ENCODE results near the gene TBX10.

DNA sequence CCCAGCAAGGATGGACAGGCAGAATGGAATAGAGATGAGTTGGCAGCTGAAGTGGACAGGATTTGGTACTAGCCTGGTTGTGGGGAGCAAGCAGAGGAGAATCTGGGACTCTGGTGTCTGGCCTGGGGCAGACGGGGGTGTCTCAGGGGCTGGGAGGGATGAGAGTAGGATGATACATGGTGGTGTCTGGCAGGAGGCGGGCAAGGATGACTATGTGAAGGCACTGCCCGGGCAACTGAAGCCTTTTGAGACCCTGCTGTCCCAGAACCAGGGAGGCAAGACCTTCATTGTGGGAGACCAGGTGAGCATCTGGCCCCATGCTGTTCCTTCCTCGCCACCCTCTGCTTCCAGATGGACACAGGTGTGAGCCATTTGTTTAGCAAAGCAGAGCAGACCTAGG, 53.7 kb downstream of the TBX10 start:
- TF ChIP-seq, protein P1, sequence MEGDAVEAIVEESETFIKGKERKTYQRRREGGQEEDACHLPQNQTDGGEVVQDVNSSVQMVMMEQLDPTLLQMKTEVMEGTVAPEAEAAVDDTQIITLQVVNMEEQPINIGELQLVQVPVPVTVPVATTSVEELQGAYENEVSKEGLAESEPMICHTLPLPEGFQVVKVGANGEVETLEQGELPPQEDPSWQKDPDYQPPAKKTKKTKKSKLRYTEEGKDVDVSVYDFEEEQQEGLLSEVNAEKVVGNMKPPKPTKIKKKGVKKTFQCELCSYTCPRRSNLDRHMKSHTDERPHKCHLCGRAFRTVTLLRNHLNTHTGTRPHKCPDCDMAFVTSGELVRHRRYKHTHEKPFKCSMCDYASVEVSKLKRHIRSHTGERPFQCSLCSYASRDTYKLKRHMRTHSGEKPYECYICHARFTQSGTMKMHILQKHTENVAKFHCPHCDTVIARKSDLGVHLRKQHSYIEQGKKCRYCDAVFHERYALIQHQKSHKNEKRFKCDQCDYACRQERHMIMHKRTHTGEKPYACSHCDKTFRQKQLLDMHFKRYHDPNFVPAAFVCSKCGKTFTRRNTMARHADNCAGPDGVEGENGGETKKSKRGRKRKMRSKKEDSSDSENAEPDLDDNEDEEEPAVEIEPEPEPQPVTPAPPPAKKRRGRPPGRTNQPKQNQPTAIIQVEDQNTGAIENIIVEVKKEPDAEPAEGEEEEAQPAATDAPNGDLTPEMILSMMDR (IDR thresholded peaks at IDR 0.05), result no peak
- TF ChIP-seq POLR2AphosphoS5 (IDR thresholded peaks at IDR 0.05; ENCODE audit: low read depth, low read length) (no peak), SIN3A (IDR thresholded peaks at IDR 0.05; ENCODE audit: borderline replicate concordance, insufficient read depth, low read depth, low read length) (no peak), TCF7L2 (IDR thresholded peaks at IDR 0.05; ENCODE audit: low read depth, low read length) (no peak)
- TF ChIP-seq, protein P2, sequence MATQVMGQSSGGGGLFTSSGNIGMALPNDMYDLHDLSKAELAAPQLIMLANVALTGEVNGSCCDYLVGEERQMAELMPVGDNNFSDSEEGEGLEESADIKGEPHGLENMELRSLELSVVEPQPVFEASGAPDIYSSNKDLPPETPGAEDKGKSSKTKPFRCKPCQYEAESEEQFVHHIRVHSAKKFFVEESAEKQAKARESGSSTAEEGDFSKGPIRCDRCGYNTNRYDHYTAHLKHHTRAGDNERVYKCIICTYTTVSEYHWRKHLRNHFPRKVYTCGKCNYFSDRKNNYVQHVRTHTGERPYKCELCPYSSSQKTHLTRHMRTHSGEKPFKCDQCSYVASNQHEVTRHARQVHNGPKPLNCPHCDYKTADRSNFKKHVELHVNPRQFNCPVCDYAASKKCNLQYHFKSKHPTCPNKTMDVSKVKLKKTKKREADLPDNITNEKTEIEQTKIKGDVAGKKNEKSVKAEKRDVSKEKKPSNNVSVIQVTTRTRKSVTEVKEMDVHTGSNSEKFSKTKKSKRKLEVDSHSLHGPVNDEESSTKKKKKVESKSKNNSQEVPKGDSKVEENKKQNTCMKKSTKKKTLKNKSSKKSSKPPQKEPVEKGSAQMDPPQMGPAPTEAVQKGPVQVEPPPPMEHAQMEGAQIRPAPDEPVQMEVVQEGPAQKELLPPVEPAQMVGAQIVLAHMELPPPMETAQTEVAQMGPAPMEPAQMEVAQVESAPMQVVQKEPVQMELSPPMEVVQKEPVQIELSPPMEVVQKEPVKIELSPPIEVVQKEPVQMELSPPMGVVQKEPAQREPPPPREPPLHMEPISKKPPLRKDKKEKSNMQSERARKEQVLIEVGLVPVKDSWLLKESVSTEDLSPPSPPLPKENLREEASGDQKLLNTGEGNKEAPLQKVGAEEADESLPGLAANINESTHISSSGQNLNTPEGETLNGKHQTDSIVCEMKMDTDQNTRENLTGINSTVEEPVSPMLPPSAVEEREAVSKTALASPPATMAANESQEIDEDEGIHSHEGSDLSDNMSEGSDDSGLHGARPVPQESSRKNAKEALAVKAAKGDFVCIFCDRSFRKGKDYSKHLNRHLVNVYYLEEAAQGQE (IDR thresholded peaks at IDR 0.05; ENCODE audit: insufficient read depth in 1 of 2, low read depth in 2 of 2, low read length in 1 of 2), result no peak
